GM12878 (cell line): ENCODE results near the gene NEDD8. TPM values are rescaled to one million over a fixed set of nuclear protein-coding genes. Genes with fewer than 3 reads are reported as not detected.

ENCODE experiments used
- ATAC-seq: fragments of 200-7000 bp; cut with Tn5 transposase; 3 replicates; pipeline ENCODE4 v1.9.1; 2020; ENCODE audit warnings: mild to moderate bottlenecking, moderate library complexity
- BruUV-seq: library from RNA; stranded (reverse); fragments of 400-500 nt; replicated peaks from 2 replicates; lab custom pipeline; 2021; lab: Mats Ljungman, UMichigan
- CTCF ChIA-PET: fragments of 300-600 bp; sonication (Branson Sonifier 250); formaldehyde crosslinking; extraction: SDS; loops from one replicate; lab custom pipeline; 2021; ENCODE audit warnings: inconsistent platforms; lab: Yijun Ruan, JAX
- POLR2A ChIA-PET: fragments of 350-600 bp; formaldehyde crosslinking; extraction: SDS; loops from one replicate; lab custom pipeline; 2021; ENCODE audit warnings: inconsistent platforms; lab: Charles Lee
- RAD21 ChIA-PET: fragments of 300-600 bp; sonication (Branson Sonifier 250); formaldehyde crosslinking; loops from one replicate; lab custom pipeline; 2023; ENCODE audit warnings: antibody characterized with exemption; ENCODE audit not compliant: unreplicated experiment; lab: Charles Lee
- SMC1A ChIA-PET: fragments of 300-600 bp; sonication (Branson Sonifier 250); formaldehyde crosslinking; loops from one replicate; lab custom pipeline; 2023; ENCODE audit not compliant: unreplicated experiment, uncharacterized antibody; lab: Charles Lee
- DNase-seq: peaks from one replicate; pipeline ENCODE4 v3.0.0-alpha.2; 2011; ENCODE audit warnings: low read depth, low spot score
- FAIRE-seq: peaks from 3 replicates; lab custom pipeline; 2011; peaks lifted over from hg19 to GRCh38; lab: Jason Lieb, UNC
- H2AFZ ChIP-seq: 2 replicates; pipeline ENCODE4 v1.6.0; 2011; ENCODE audit warnings: low read depth, low read length, control low read depth; ENCODE audit not compliant: control insufficient read depth
- H3K27ac ChIP-seq: 2 replicates; pipeline ENCODE4 v1.5.1; 2011; ENCODE audit warnings: control low read depth; ENCODE audit not compliant: control insufficient read depth, insufficient read depth
- H3K27me3 ChIP-seq, 2 experiments: replicated peaks in 1 of 2; 2 replicates each; pipeline versions ENCODE4 v1.6.0 to v1.6.1; 2011; ENCODE audit warnings: low read length in 1 of 2; ENCODE audit not compliant: control insufficient read depth in 2 of 2, insufficient read depth in 2 of 2
- H3K36me3 ChIP-seq, 2 experiments: 2 replicates each; pipeline ENCODE4 v1.5.1; 2011; ENCODE audit warnings: low read length in 1 of 2; ENCODE audit not compliant: control insufficient read depth in 2 of 2, insufficient read depth in 2 of 2
- H3K4me1 ChIP-seq: 2 replicates; pipeline ENCODE4 v1.6.1; 2011; ENCODE audit warnings: mild to moderate bottlenecking, low read length, moderate library complexity, mixed read lengths; ENCODE audit not compliant: control insufficient read depth, insufficient read depth
- H3K4me2 ChIP-seq: 2 replicates; pipeline ENCODE4 v1.6.0; 2011; ENCODE audit warnings: control low read depth; ENCODE audit not compliant: control insufficient read depth, insufficient read depth
- H3K4me3 ChIP-seq: fragments of 200-600 bp; sonication (generic); 2 replicates; pipeline ENCODE4 v1.5.1; 2016
- H3K79me2 ChIP-seq: 2 replicates; pipeline ENCODE4 v1.6.0; 2011; ENCODE audit warnings: low read length; ENCODE audit not compliant: control insufficient read depth, insufficient read depth
- H3K9ac ChIP-seq: 2 replicates; pipeline ENCODE4 v1.8.0; 2011; ENCODE audit warnings: low read length, control low read depth, mixed read lengths; ENCODE audit not compliant: control insufficient read depth, insufficient read depth
- H3K9me3 ChIP-seq: replicated peaks from 3 replicates; pipeline ENCODE4 v1.5.1; 2011; ENCODE audit warnings: mild to moderate bottlenecking, low read length; ENCODE audit not compliant: control insufficient read depth, insufficient read depth
- H4K20me1 ChIP-seq: 2 replicates; pipeline ENCODE4 v1.6.0; 2011; ENCODE audit not compliant: control insufficient read depth, insufficient read depth
- BACH1 ChIP-seq: fragments of 450-650 bp; IDR thresholded peaks from 2 replicates; pipeline ENCODE4 v1.6.1; 2017; ENCODE audit warnings: mild to moderate bottlenecking, borderline replicate concordance
- BCL11A ChIP-seq: IDR thresholded peaks from 2 replicates; pipeline ENCODE4 v1.6.1; 2011; ENCODE audit warnings: low read depth, low read length
- CHD1 ChIP-seq: IDR thresholded peaks from 2 replicates; pipeline ENCODE4 v1.6.1; 2012; ENCODE audit warnings: low read depth, low read length, improper control_type of control experiment
- EGR1 ChIP-seq, 2 experiments: IDR thresholded peaks; 1 replicate in 1 of 2; 2 replicates in 1 of 2; pipeline ENCODE4 v1.6.1; 2011 to 2012; ENCODE audit warnings: low read depth in 2 of 2, low read length in 2 of 2, borderline replicate concordance in 1 of 2, mild to moderate bottlenecking in 1 of 2, moderate library complexity in 1 of 2
- ETV6 ChIP-seq, 2 experiments: fragments of 450-650 bp in 1 of 2; IDR thresholded peaks in 1 of 2; conservative IDR thresholded peaks in 1 of 2; 2 replicates each; pipeline ENCODE4 v1.6.1; 2014; ENCODE audit warnings: antibody characterized with exemption in 1 of 2, borderline replicate concordance in 1 of 2, low read depth in 1 of 2, mild to moderate bottlenecking in 1 of 2, moderate library complexity in 1 of 2
- POLR2A ChIP-seq: IDR thresholded peaks from 2 replicates; pipeline ENCODE4 v1.6.1; 2011; ENCODE audit warnings: low read depth, mild to moderate bottlenecking, low read length
- SRF ChIP-seq, 2 experiments: IDR thresholded peaks; 2 replicates each; pipeline ENCODE4 v1.6.1; 2011; ENCODE audit warnings: low read depth in 2 of 2, low read length in 2 of 2, mild to moderate bottlenecking in 1 of 2, moderate library complexity in 1 of 2
- TCF12 ChIP-seq: IDR thresholded peaks from 2 replicates; pipeline ENCODE4 v1.6.1; 2011; ENCODE audit warnings: low read depth, mild to moderate bottlenecking, low read length
- WRNIP1 ChIP-seq: IDR thresholded peaks from 2 replicates; pipeline ENCODE4 v1.6.1; 2011; ENCODE audit warnings: low read depth, low read length, improper control_type of control experiment, borderline replicate concordance
- ZNF384 ChIP-seq: IDR thresholded peaks from 2 replicates; pipeline ENCODE4 v1.6.1; 2012; ENCODE audit warnings: low read depth, mild to moderate bottlenecking, low read length, improper control_type of control experiment, borderline replicate concordance
- WGBS: methylation state at CpG from one replicate; pipeline ENCODE4 v1.1.6; 2016; ENCODE audit warnings: low lambda C conversion rate; ENCODE audit not compliant: insufficient replicate concordance, insufficient coverage; ENCODE audit errors: missing lambda C conversion rate; 5-methylcytosine and 5-hydroxymethylcytosine counted together
- in situ Hi-C: fragments of 300-500 bp; cut with MboI; formaldehyde crosslinking; loops from 9 replicates; pipeline ENCODE4 v1.14.3; 2018; ENCODE audit warnings: mixed read lengths
- intact Hi-C: fragments of 100-400 bp; cut with micrococcal nuclease; formaldehyde crosslinking; loops from one replicate; pipeline ENCODE4 v1.14.2; 2022; ENCODE audit not compliant: unreplicated experiment
- polyA plus RNA-seq, 11 experiments: library from polyadenylated mRNA; depleted of rRNA in 4 of 11; unstranded in 6 of 11; stranded (reverse) in 5 of 11; fragments of >200 nt; fragmentation: Nextera tagmentation in 4 of 11; fragmentation: Illumina TruSeq in 1 of 11; extraction: Ambion mirVana in 4 of 11; extraction: Trizol in 1 of 11; gene quantifications; 1 replicate in 1 of 11; 2 replicates in 10 of 11; pipeline versions ENCODE4 v1.2.1 to v1.2.3, GENCODE V29; 2011 to 2016; ENCODE audit warnings: inconsistent platforms in 2 of 11, missing spikeins in 2 of 11, low read depth in 1 of 11
- total RNA-seq, 4 experiments: library from RNA; depleted of rRNA in 3 of 4; stranded (reverse); fragments of >200 nt in 3 of 4; fragmentation: Illumina TruSeq in 1 of 4; extraction: Trizol in 1 of 4; gene quantifications; 2 replicates each; pipeline versions ENCODE4 v1.2.1 to v1.2.3, GENCODE V29; 2013 to 2021
- TF ChIP-seq, protein P1 (sequence below): fragments of 450-650 bp; IDR thresholded peaks from 2 replicates; pipeline ENCODE4 v1.6.1; 2017; ENCODE audit warnings: low read depth, mild to moderate bottlenecking, moderate library complexity
- TF ChIP-seq, protein P2 (sequence below): IDR thresholded peaks from 2 replicates; pipeline ENCODE4 v1.6.1; 2011; ENCODE audit warnings: borderline replicate concordance, low read depth, mild to moderate bottlenecking, moderate library complexity, low read length; ENCODE audit not compliant: insufficient read depth, poor library complexity, severe bottlenecking
- TF ChIP-seq, protein P3 (sequence below): IDR thresholded peaks from 2 replicates; pipeline ENCODE4 v1.6.1; 2012; ENCODE audit warnings: low read depth, low read length, improper control_type of control experiment

NEDD8 gene
- total and polyA plus RNA-seq, 10 of the 15 experiments (the other 5 are each of a cell fraction or from before 2014, with no cell fraction given) = 164 to 991 (median 300) TPM

GRCh38 chr14:24278424-24278823 is 46.3 kb upstream of the NEDD8 start:
- DNase-seq (no peak), ATAC-seq (no peak), FAIRE-seq (no peak)
- SMC1A ChIA-PET = interaction anchor here (1.0 to 11.8 kb wide), 4 partner anchors 11 to 36 kb away, joined by 3 to 115 read pairs (median 20); partner anchors contain the start of genes DHRS1, NOP9 and TINF2
- CTCF ChIA-PET = interaction anchor here (3.3 to 17.1 kb wide), 4 partner anchors 8 to 33 kb away, joined by 20 to 269 read pairs (median 148); partner anchors contain the start of genes CIDEB, DHRS1, NOP9 and RABGGTA
- peaks cover 2% of the 10 kb centered on the region; the same call in 1 of the 2 replicates for H3K79me2 ChIP-seq
- H2AFZ ChIP-seq = no peak overlapping the region
- no TSS peak for BruUV-seq
- no peaks in the 10 kb centered on the region; the same call in 2 of the 3 replicates for H3K9me3 ChIP-seq
- TF ChIP-seq, protein P1, sequence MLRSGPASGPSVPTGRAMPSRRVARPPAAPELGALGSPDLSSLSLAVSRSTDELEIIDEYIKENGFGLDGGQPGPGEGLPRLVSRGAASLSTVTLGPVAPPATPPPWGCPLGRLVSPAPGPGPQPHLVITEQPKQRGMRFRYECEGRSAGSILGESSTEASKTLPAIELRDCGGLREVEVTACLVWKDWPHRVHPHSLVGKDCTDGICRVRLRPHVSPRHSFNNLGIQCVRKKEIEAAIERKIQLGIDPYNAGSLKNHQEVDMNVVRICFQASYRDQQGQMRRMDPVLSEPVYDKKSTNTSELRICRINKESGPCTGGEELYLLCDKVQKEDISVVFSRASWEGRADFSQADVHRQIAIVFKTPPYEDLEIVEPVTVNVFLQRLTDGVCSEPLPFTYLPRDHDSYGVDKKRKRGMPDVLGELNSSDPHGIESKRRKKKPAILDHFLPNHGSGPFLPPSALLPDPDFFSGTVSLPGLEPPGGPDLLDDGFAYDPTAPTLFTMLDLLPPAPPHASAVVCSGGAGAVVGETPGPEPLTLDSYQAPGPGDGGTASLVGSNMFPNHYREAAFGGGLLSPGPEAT = no peak
- no peak for TF ChIP-seq WRNIP1
- TF ChIP-seq CHD1 = no peak
- no peak for TF ChIP-seq POLR2A
- TF ChIP-seq ZNF384 = no peak
- no peak for TF ChIP-seq EGR1 (IDR thresholded peaks at IDR 0.05; ENCODE audit: borderline replicate concordance in 1 of 2, low read depth in 2 of 2, low read length in 2 of 2)
- no peak for TF ChIP-seq TCF12
- no peak for TF ChIP-seq BCL11A
- TF ChIP-seq, protein P2, sequence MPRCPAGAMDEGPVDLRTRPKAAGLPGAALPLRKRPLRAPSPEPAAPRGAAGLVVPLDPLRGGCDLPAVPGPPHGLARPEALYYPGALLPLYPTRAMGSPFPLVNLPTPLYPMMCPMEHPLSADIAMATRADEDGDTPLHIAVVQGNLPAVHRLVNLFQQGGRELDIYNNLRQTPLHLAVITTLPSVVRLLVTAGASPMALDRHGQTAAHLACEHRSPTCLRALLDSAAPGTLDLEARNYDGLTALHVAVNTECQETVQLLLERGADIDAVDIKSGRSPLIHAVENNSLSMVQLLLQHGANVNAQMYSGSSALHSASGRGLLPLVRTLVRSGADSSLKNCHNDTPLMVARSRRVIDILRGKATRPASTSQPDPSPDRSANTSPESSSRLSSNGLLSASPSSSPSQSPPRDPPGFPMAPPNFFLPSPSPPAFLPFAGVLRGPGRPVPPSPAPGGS = no peak
- TF ChIP-seq, protein P3, sequence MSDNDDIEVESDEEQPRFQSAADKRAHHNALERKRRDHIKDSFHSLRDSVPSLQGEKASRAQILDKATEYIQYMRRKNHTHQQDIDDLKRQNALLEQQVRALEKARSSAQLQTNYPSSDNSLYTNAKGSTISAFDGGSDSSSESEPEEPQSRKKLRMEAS = no peak
- no peak for TF ChIP-seq BACH1
- no peak for TF ChIP-seq ETV6 (conservative IDR thresholded peaks at IDR 0.05 in 1 of 2, IDR thresholded peaks at IDR 0.05 in 1 of 2; ENCODE audit: borderline replicate concordance in 1 of 2, low read depth in 1 of 2)
- TF ChIP-seq SRF (IDR thresholded peaks at IDR 0.05; ENCODE audit: low read depth in 2 of 2, low read length in 2 of 2) = no peak
- H3K27ac ChIP-seq = peak overlapping the region; percentile 53; the same call in 1 of the 2 replicates
- WGBS = 96% methylated on average over 5 of the region's 5 CpGs
- H3K27me3 ChIP-seq = no peaks in the 10 kb centered on the region
- RAD21 ChIA-PET = interaction anchor here (0.7 to 4.8 kb wide), 4 partner anchors 12 to 35 kb away, joined by 3 to 34 read pairs (median 20); partner anchors contain the start of gene TINF2
- H3K4me1 ChIP-seq = peaks cover 49% of the 10 kb centered on the region
- no peaks in the 10 kb centered on the region for H3K36me3 ChIP-seq
- H4K20me1 ChIP-seq = no peaks in the 10 kb centered on the region
- no peak overlapping the region for H3K4me3 ChIP-seq
- POLR2A ChIA-PET = interaction anchor here (1.0 to 3.0 kb wide), 5 partner anchors 19 to 153 kb away, joined by 3 to 15 read pairs (median 4); partner anchors contain the start of gene TINF2
- no peak overlapping the region for H3K4me2 ChIP-seq
- in situ Hi-C loops = no loop called here
- no peak overlapping the region for H3K9ac ChIP-seq
- intact Hi-C loops = no loop called here
